ENCODE measurements around the gene ATM.

Gene ATM

GRCh38 chr11:108218455-108218854 lies 4.4 kb upstream of the ATM start:
- no peak for TF ChIP-seq CTCF (IDR thresholded peaks at IDR 0.05; ENCODE audit: low read depth, low read length, missing control alignments)
- Histone ChIP-seq H3K4me3 (ENCODE audit: low read depth, low read length) (no peak overlapping the region), H3K27ac (no peak overlapping the region), H3K36me3 (replicated peaks) (no peaks in the 10 kb centered on the region), H3K27me3 (replicated peaks) (no peaks in the 10 kb centered on the region)
- in situ Hi-C loops (cut with HindIII; ENCODE audit: low pct_ligation_motif_present, low sequenced_read_pairs) = no loop called here
- DNase-seq = peak; percentile 7

GRCh38 chr11:108218912-108219783 lies 3.7 kb upstream of the ATM start:
- H3K27ac ChIP-seq = no peak overlapping the region
- in situ Hi-C loops (cut with HindIII; ENCODE audit: low pct_ligation_motif_present, low sequenced_read_pairs) = no loop called here
- no peak for DNase-seq

GRCh38 chr11:108220721-108221336 lies 2.0 kb upstream of the ATM start:
- Histone ChIP-seq H3K27me3 (replicated peaks) (no peaks in the 10 kb centered on the region), H3K36me3 (replicated peaks) (no peaks in the 10 kb centered on the region), H3K27ac (peak overlapping the region; percentile 79), H3K4me3 (ENCODE audit: low read depth, low read length) (peak overlapping the region; percentile 93)
- in situ Hi-C loops (cut with HindIII; ENCODE audit: low pct_ligation_motif_present, low sequenced_read_pairs) = no loop called here
- no peak for TF ChIP-seq CTCF (IDR thresholded peaks at IDR 0.05; ENCODE audit: low read depth, low read length, missing control alignments)
- no peak for DNase-seq

More at GRCh38 chr11:108218912-108219783, 3.7 kb upstream of the ATM start:
- TF ChIP-seq CTCF (IDR thresholded peaks at IDR 0.05; ENCODE audit: low read depth, low read length, missing control alignments) = no peak
- Histone ChIP-seq H3K4me3 (ENCODE audit: low read depth, low read length) (no peak overlapping the region), H3K27me3 (replicated peaks) (no peaks in the 10 kb centered on the region), H3K36me3 (replicated peaks) (no peaks in the 10 kb centered on the region)

- DNase-seq = peak; percentile 7
- peak overlapping the region; percentile 93 for H3K4me3 ChIP-seq (ENCODE audit: low read depth, low read length)
- no peak for TF ChIP-seq CTCF (IDR thresholded peaks at IDR 0.05; ENCODE audit: low read depth, low read length, missing control alignments)
- peak overlapping the region; percentile 79 for H3K27ac ChIP-seq
- in situ Hi-C loops (cut with HindIII; ENCODE audit: low pct_ligation_motif_present, low sequenced_read_pairs) = no loop called here
- no peaks in the 10 kb centered on the region for H3K27me3 ChIP-seq (replicated peaks)
- no peaks in the 10 kb centered on the region for H3K36me3 ChIP-seq (replicated peaks)
These were observed 1.5 kb upstream of the ATM start for GRCh38 chr11:108221371-108221770.

GRCh38 chr11:108221911-108222573 lies 825 bp upstream of the ATM start:
- in situ Hi-C loops (cut with HindIII; ENCODE audit: low pct_ligation_motif_present, low sequenced_read_pairs) = no loop called here
- TF ChIP-seq CTCF (IDR thresholded peaks at IDR 0.05; ENCODE audit: low read depth, low read length, missing control alignments) = no peak
- peak overlapping the region; percentile 93 for H3K4me3 ChIP-seq (ENCODE audit: low read depth, low read length)
- DNase-seq = no peak
- H3K27ac ChIP-seq = peak overlapping the region; percentile 79
- no peaks in the 10 kb centered on the region for H3K27me3 ChIP-seq (replicated peaks)
- no peaks in the 10 kb centered on the region for H3K36me3 ChIP-seq (replicated peaks)

Measured in brain microvascular endothelial cell (primary cell).